Measurements from ENCODE around the gene LIF.
"Not testable (repeated sequence)": the region's sequence is repeated elsewhere in the genome, so short reads cannot be mapped to it uniquely, and the experiment has no call there.

Gene LIF

GRCh38 chr22:30217698-30218560 lies 28.6 kb downstream of the LIF start:
- no peak overlapping the region for H3K4me3 ChIP-seq (ENCODE audit: low read depth, low read length)
- TF ChIP-seq CTCF (conservative IDR thresholded peaks at IDR 0.05; ENCODE audit: low read depth, low read length) = no peak
- no peak for DNase-seq (ENCODE audit: low read depth)

DNA sequence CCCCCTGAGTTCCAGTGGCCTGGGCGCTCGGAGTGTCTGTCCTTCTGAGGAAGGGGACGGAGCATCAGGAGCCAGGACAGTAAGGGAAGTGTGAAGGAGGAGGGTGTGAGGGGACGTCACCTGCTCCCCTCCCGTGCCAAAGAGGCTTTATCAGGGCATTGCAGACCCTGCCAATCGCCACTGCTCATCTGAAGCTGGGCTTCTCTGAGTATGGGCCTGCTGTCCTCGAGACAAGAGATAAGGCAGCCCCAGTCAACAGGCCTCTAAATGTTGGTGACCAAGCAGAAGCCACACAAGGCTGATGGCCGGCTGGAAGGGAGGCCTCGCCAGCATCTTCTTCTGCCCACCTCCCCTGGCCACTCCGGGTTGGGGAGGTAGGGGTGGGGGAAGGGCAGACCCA lies 29.8 kb downstream of the LIF start:
- H3K4me3 ChIP-seq (ENCODE audit: low read depth, low read length) = no peak overlapping the region
- DNase-seq (ENCODE audit: low read depth) = no peak
- no peak for TF ChIP-seq CTCF (conservative IDR thresholded peaks at IDR 0.05; ENCODE audit: low read depth, low read length)

DNA sequence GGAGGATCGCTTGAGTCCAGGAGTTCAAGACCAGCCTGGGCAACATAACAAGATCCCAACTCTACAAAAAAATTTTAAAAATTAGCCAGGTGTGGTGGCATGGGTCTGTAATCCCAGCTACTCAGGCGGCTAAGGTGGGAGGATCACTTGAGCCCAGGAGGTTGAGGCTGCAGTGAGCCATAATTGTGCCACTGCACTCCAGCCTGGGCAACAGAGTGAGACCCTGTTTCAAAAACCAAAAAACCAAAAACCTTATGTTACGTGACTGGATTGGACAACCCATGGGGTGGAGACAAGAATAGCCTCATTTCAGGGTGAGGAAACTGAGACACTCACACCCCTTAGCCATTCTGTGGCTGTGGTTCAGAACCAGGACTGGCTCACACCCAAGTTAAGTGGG lies 30.3 kb downstream of the LIF start:
- H3K4me3 ChIP-seq (ENCODE audit: low read depth, low read length); DNase-seq (ENCODE audit: low read depth): not testable (repeated sequence)

DNA sequence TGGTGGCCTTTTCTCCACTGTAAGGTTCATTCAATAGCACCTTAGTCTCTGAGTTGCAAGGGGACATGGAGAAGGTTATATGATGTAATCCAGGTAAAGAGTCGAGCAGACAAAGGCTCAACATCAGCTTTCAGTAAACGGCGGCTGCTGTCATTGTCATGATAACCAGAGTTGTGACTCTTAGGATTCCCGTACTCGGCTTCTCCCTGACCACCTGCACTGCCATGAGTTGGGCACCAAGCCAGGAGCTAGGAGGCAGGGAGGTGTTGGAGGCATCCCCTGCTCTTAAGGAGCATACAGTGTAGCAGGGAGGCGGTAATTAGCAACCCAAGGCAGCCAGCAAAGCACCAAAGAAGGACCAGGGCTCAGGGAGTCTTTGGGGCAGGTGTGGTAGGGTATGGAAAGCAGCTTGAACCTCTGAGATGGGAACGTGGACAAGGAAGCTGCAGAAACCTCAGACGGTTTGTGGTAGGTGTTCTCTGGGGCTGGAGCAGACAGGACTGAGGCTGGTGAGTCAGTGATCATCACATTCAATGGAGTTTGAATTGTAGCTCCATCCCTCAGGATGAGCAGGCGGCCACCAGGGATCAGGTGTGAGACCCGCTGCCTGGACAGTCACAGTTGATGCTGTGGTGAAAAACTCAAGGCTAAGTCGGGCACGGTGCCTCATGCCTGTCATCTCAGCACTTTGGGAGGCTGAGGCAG lies 31.7 kb downstream of the LIF start:
- no peak for TF ChIP-seq CTCF (conservative IDR thresholded peaks at IDR 0.05; ENCODE audit: low read depth, low read length)
- H3K4me3 ChIP-seq (ENCODE audit: low read depth, low read length) = no peak overlapping the region
- DNase-seq (ENCODE audit: low read depth) = no peak

- DNase-seq (ENCODE audit: low read depth) = peak; percentile 91
- H3K4me3 ChIP-seq (ENCODE audit: low read depth, low read length) = no peak overlapping the region
- TF ChIP-seq CTCF (conservative IDR thresholded peaks at IDR 0.05; ENCODE audit: low read depth, low read length) = no peak
These were observed 33.5 kb downstream of the LIF start for GRCh38 chr22:30212996-30213441.

DNA sequence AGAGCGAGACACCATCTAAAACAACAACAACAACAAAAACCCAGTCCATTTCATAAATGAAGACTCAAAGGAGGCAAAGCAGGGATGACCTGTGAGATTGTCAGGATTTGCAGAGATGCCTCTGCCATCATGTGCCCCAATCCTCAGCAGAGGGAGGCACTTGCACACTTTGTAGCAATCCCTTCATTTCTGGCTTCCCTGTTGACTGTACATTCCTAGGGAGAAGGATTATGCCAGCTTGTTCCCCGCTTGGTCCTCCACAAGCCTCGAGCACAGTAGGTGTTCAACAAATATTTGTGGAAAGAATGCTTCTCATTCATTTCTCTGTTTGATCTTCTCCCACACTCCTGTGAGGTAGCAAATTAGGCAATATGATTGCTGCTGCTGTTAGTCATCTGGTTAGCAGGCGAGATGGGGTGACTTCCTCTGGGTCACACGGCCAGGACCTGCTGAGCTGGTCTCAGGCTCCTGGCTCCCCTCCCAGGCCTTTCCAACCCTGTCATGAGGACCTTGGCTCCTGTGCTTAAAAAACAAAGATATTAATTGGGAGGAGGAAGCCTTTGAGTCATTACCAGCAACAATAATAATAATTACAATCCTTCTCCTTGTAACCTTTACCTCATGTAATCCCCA lies 34.1 kb downstream of the LIF start:
- TF ChIP-seq CTCF (conservative IDR thresholded peaks at IDR 0.05; ENCODE audit: low read depth, low read length) = peak; percentile 35
- DNase-seq (ENCODE audit: low read depth) = peak; percentile 97
- H3K4me3 ChIP-seq (ENCODE audit: low read depth, low read length) = no peak overlapping the region

GRCh38 chr22:30211124-30211820 lies 35.3 kb downstream of the LIF start:
- TF ChIP-seq CTCF (conservative IDR thresholded peaks at IDR 0.05; ENCODE audit: low read depth, low read length) = no peak
- H3K4me3 ChIP-seq (ENCODE audit: low read depth, low read length) = no peak overlapping the region
- DNase-seq (ENCODE audit: low read depth) = no peak

Measured in choroid plexus epithelial cell (primary cell).